ENCODE results near the gene INO80E.
"Not testable (repeated sequence)": the region's sequence is repeated elsewhere in the genome, so short reads cannot be mapped to it uniquely, and the experiment has no call there.

Gene INO80E

GRCh38 chr16:30010844-30011713 lies 15.0 kb downstream of the INO80E start, which contains the start of gene DOC2A:
Gene DOC2A, minus strand, starts transcription at chr16:30011027. Its CDS starts 805 bp downstream, at chr16:30010222.
- peak; percentile 4 for DNase-seq

- DNase-seq: no peak
Observed at GRCh38 chr16:30011714-30012504, 15.9 kb downstream of the INO80E start.

- not testable (repeated sequence) for DNase-seq
Observed at GRCh38 chr16:30012598-30012997, 16.6 kb downstream of the INO80E start.

GRCh38 chr16:30015450-30015849 lies 19.4 kb downstream of the INO80E start:
- DNase-seq: not testable (repeated sequence)

GRCh38 chr16:30016555-30017276 lies 20.7 kb downstream of the INO80E start:
- DNase-seq: no peak

- DNase-seq: no peak
Observed at GRCh38 chr16:30017277-30017656, 21.2 kb downstream of the INO80E start.

GRCh38 chr16:30017937-30018336 lies 21.9 kb downstream of the INO80E start:
- not testable (repeated sequence) for DNase-seq

GRCh38 chr16:30018731-30019158 lies 22.7 kb downstream of the INO80E start:
- DNase-seq: no peak

GRCh38 chr16:30022887-30023286 lies 26.8 kb downstream of the INO80E start, which contains the start of gene C16orf92:
Gene C16orf92, plus strand, starts transcription at chr16:30023198. Its CDS starts 143 bp downstream, at chr16:30023341.
- DNase-seq: no peak

- DNase-seq: no peak
Observed at GRCh38 chr16:30023586-30023985, 27.5 kb downstream of the INO80E start.

- no peak for DNase-seq
Observed at GRCh38 chr16:30024451-30024850, 28.4 kb downstream of the INO80E start.

- no peak for DNase-seq
Observed at GRCh38 chr16:30025156-30025555, 29.1 kb downstream of the INO80E start.

GRCh38 chr16:30025574-30025973 lies 29.5 kb downstream of the INO80E start:
- no peak for DNase-seq

GRCh38 chr16:30026449-30026848 lies 30.4 kb downstream of the INO80E start:
- DNase-seq: no peak

GRCh38 chr16:30027588-30028437 lies 31.8 kb downstream of the INO80E start:
- DNase-seq: no peak

GRCh38 chr16:30028438-30029076 lies 32.5 kb downstream of the INO80E start:
- no peak for DNase-seq

- DNase-seq: no peak
Observed at GRCh38 chr16:30030011-30030685, 34.1 kb downstream of the INO80E start.

GRCh38 chr16:30030841-30031413 lies 34.9 kb downstream of the INO80E start, which contains the start of gene TLCD3B:
Gene TLCD3B, minus strand, starts transcription at chr16:30031271. Its CDS starts 744 bp downstream, at chr16:30030527.
- DNase-seq: no peak

- DNase-seq: no peak
Observed at GRCh38 chr16:30031477-30031918, 35.5 kb downstream of the INO80E start.

Measured in NCI-H748 treated with DMSO at 0.1 percent for 48 hours (cell line).